Measurements from ENCODE around the gene HBD. TPM values are rescaled to one million over a fixed set of nuclear protein-coding genes. Genes with fewer than 3 reads are reported as not detected.

The HBD gene
- total and polyA plus RNA-seq, 8 donors = 1.1 TPM; not detected in 7

GRCh38 chr11:5275369-5276110, 41.3 kb upstream of the HBD start:
- FAIRE-seq (no peak), ATAC-seq (no peak), DNase-seq (no peak)
- Histone ChIP-seq H3K4me1 (no peaks in the 10 kb centered on the region), H3K4me3 (no peak overlapping the region), H3K27me3 (no peaks in the 10 kb centered on the region), H3K36me3 (no peaks in the 10 kb centered on the region), H3K9me3 (no peaks in the 10 kb centered on the region), H3K27ac (no peak overlapping the region)
- intact Hi-C loops (cut with DNase I) = no loop called here
- TF ChIP-seq CTCF (IDR thresholded peaks at IDR 0.05) = no peak
- WGBS, 2 donors = 59 to 69% methylated on average over 6 of the region's 6 CpGs

- DNase-seq = no peak
- Histone ChIP-seq H3K27me3 (no peaks in the 10 kb centered on the region), H3K4me1 (no peaks in the 10 kb centered on the region), H3K27ac (no peak overlapping the region), H3K4me3 (no peak overlapping the region), H3K36me3 (no peaks in the 10 kb centered on the region), H3K9me3 (no peaks in the 10 kb centered on the region)
- no peak for ATAC-seq
- 53 to 55% methylated on average over 5 of the region's 5 CpGs for WGBS, 2 donors
- intact Hi-C loops (cut with DNase I) = no loop called here
- TF ChIP-seq CTCF (IDR thresholded peaks at IDR 0.05) = no peak
- FAIRE-seq = no peak
These were observed 40.1 kb upstream of the HBD start for GRCh38 chr11:5274395-5274794.

- no peaks in the 10 kb centered on the region for H3K36me3 ChIP-seq
- intact Hi-C loops (cut with DNase I) = no loop called here
- H3K4me3 ChIP-seq = no peak overlapping the region
- H3K27me3 ChIP-seq = no peaks in the 10 kb centered on the region
- no peak for TF ChIP-seq CTCF (IDR thresholded peaks at IDR 0.05)
- no peak for ATAC-seq
- DNase-seq = no peak
- H3K27ac ChIP-seq = no peak overlapping the region
- WGBS, 2 donors = 62 to 70% methylated on average over 4 of the region's 4 CpGs
- H3K9me3 ChIP-seq = no peaks in the 10 kb centered on the region
- no peak for FAIRE-seq
- H3K4me1 ChIP-seq = no peaks in the 10 kb centered on the region
These were observed 38.2 kb upstream of the HBD start for GRCh38 chr11:5272395-5273017.

GRCh38 chr11:5269715-5270147, 35.4 kb upstream of the HBD start, which contains the start of gene HBE1:
Gene HBE1, minus strand, starts transcription at chr11:5269945. Its CDS starts 55 bp downstream, at chr11:5269890.
- no peak for ATAC-seq
- no peak for FAIRE-seq
- 59 to 60% methylated on average over 4 of the region's 4 CpGs for WGBS, 2 donors

More at GRCh38 chr11:5269715-5270147, 35.4 kb upstream of the HBD start, which contains the start of gene HBE1:
- H3K9me3 ChIP-seq = no peaks in the 10 kb centered on the region
- DNase-seq = no peak
- no peak for TF ChIP-seq CTCF (IDR thresholded peaks at IDR 0.05)
- no peak within 1 kb of the TSS for H3K4me3 ChIP-seq
- H3K27me3 ChIP-seq = no peaks in the 10 kb centered on the region
- intact Hi-C loops (cut with DNase I) = no loop called here
- no peak within 1 kb of the TSS for H3K27ac ChIP-seq
- no peaks in the 10 kb centered on the region for H3K36me3 ChIP-seq
- no peaks in the 10 kb centered on the region for H3K4me1 ChIP-seq
